NB4 (cell line): Measurements from ENCODE around the gene USH2A.

Experiments
- DNase-seq: peaks from one replicate; pipeline ENCODE4 v3.0.0; 2010; ENCODE audit warnings: low read depth
- H3K4me3 ChIP-seq: one replicate; pipeline ENCODE4 v1.5.1; 2011; ENCODE audit warnings: mild to moderate bottlenecking, low read depth, low read length, moderate library complexity
- CTCF ChIP-seq: IDR thresholded peaks from one replicate; pipeline ENCODE4 v1.5.1; 2012; ENCODE audit warnings: low read depth, low read length
- MAX ChIP-seq: IDR thresholded peaks from 2 replicates; pipeline ENCODE4 v1.6.1; 2011; ENCODE audit warnings: low read depth, low read length
- MYC ChIP-seq: IDR thresholded peaks from 2 replicates; pipeline ENCODE4 v1.6.1; 2011; ENCODE audit warnings: low read depth, low read length
- POLR2A ChIP-seq: IDR thresholded peaks from 2 replicates; pipeline ENCODE4 v1.6.1; 2011; ENCODE audit warnings: mild to moderate bottlenecking; ENCODE audit not compliant: insufficient read length; ENCODE audit errors: extremely low read depth

The USH2A gene

GRCh38 chr1:215789981-215790380 lies 633.3 kb downstream of the USH2A start:
- H3K4me3 ChIP-seq = no peak overlapping the region
- DNase-seq = no peak
- no peak for TF ChIP-seq POLR2A
- no peak for TF ChIP-seq MYC
- no peak for TF ChIP-seq MAX
- TF ChIP-seq CTCF = no peak

GRCh38 chr1:215786997-215787396 lies 636.3 kb downstream of the USH2A start:
- H3K4me3 ChIP-seq = no peak overlapping the region
- DNase-seq = no peak
- TF ChIP-seq CTCF (no peak), MAX (no peak), MYC (no peak), POLR2A (no peak)

- TF ChIP-seq CTCF (no peak), POLR2A (no peak), MAX (no peak), MYC (no peak)
- no peak overlapping the region for H3K4me3 ChIP-seq
- DNase-seq = no peak
Observed at GRCh38 chr1:215780641-215781040, 642.6 kb downstream of the USH2A start.

GRCh38 chr1:215780139-215780538 lies 643.1 kb downstream of the USH2A start:
- no peak overlapping the region for H3K4me3 ChIP-seq
- DNase-seq = no peak
- TF ChIP-seq MAX = no peak
- no peak for TF ChIP-seq CTCF
- no peak for TF ChIP-seq MYC
- TF ChIP-seq POLR2A = no peak

GRCh38 chr1:215779729-215780128 lies 643.5 kb downstream of the USH2A start:
- no peak overlapping the region for H3K4me3 ChIP-seq
- TF ChIP-seq POLR2A (no peak), CTCF (no peak), MAX (no peak), MYC (no peak)
- no peak for DNase-seq
